SK-N-SH (cell line): Measurements from ENCODE around the gene MYO9B. TPM values are rescaled to one million over a fixed set of nuclear protein-coding genes. Genes with fewer than 3 reads are reported as not detected.

Experiments used
- CTCF ChIA-PET: fragments of 300-600, 350-600 bp; formaldehyde crosslinking; extraction: SDS; loops from one replicate; lab custom pipeline; 2021; lab: Yijun Ruan, JAX
- POLR2A ChIA-PET: fragments of 350-600 bp; sonication (Branson Sonifier 250); formaldehyde crosslinking; extraction: SDS; loops from one replicate; lab custom pipeline; 2020; ENCODE audit warnings: antibody characterized with exemption, inconsistent platforms; lab: Yijun Ruan, JAX
- DNase-seq: peaks from one replicate; pipeline ENCODE4 v3.0.0; 2012
- H2AFZ ChIP-seq: fragments of 200-600 bp; sonication (generic); 2 replicates; pipeline ENCODE4 v1.8.1; 2016; ENCODE audit warnings: antibody characterized with exemption, mild to moderate bottlenecking, low read depth
- H3F3A ChIP-seq: fragments of 200-600 bp; sonication (generic); replicated peaks from 2 replicates; pipeline ENCODE3; 2016; ENCODE audit warnings: antibody characterized with exemption, mild to moderate bottlenecking; ENCODE audit not compliant: insufficient read depth
- H3K27ac ChIP-seq, 2 experiments: fragments of 200-500 bp in 1 of 2; fragments of 200-600 bp in 1 of 2; sonication (Bioruptor generic) in 1 of 2; sonication (generic), shearing (Covaris generic) in 1 of 2; 2 replicates each; pipeline versions ENCODE4 v1.5.1 to v1.6.1; 2014 to 2016; ENCODE audit warnings: low read depth in 2 of 2, inconsistent platforms in 1 of 2, low read length in 1 of 2, mild to moderate bottlenecking in 1 of 2, mixed read lengths in 1 of 2
- H3K27me3 ChIP-seq: fragments of 200-600 bp; sonication (generic), shearing (Covaris generic); 2 replicates; pipeline ENCODE4 v1.6.1; 2016; ENCODE audit warnings: mixed run types; ENCODE audit not compliant: insufficient read depth
- H3K36me3 ChIP-seq, 2 experiments: fragments of 200-500 bp in 1 of 2; fragments of 200-600 bp in 1 of 2; sonication (Bioruptor generic) in 1 of 2; sonication (generic) in 1 of 2; replicated peaks in 1 of 2; 2 replicates each; pipeline versions ENCODE3 to v1.5.1; 2014 to 2016; ENCODE audit warnings: low read length in 1 of 2, mild to moderate bottlenecking in 1 of 2; ENCODE audit not compliant: insufficient read depth in 2 of 2, control insufficient read depth in 1 of 2
- H3K4me1 ChIP-seq, 2 experiments: fragments of 200-500 bp in 1 of 2; fragments of 200-600 bp in 1 of 2; sonication (Bioruptor generic) in 1 of 2; sonication (generic), shearing (Covaris generic) in 1 of 2; 2 replicates each; pipeline versions ENCODE4 v1.5.1 to v1.6.1; 2014 to 2016; ENCODE audit warnings: low read depth in 1 of 2, low read length in 1 of 2, mixed run types in 1 of 2; ENCODE audit not compliant: insufficient read depth in 2 of 2, control insufficient read depth in 1 of 2
- H3K4me2 ChIP-seq: fragments of 200-600 bp; sonication (generic), shearing (Covaris generic); 2 replicates; pipeline ENCODE4 v1.6.1; 2017; ENCODE audit warnings: mixed run types
- H3K4me3 ChIP-seq, 2 experiments: fragments of 200-500 bp in 1 of 2; fragments of 200-600 bp in 1 of 2; sonication (Bioruptor generic) in 1 of 2; sonication (generic), shearing (Covaris generic) in 1 of 2; 2 replicates each; pipeline versions ENCODE4 v1.5.1 to v1.8.1; 2014 to 2016; ENCODE audit warnings: low read depth in 2 of 2, inconsistent platforms in 1 of 2, low read length in 1 of 2, mild to moderate bottlenecking in 1 of 2, mixed read lengths in 1 of 2, moderate library complexity in 1 of 2
- H3K79me2 ChIP-seq: fragments of 200-600 bp; sonication (generic); 2 replicates; pipeline ENCODE4 v1.8.1; 2017; ENCODE audit warnings: mild to moderate bottlenecking; ENCODE audit not compliant: insufficient read depth
- H3K9ac ChIP-seq: fragments of 200-600 bp; sonication (generic); 2 replicates; pipeline ENCODE4 v1.6.1; 2017; ENCODE audit warnings: mixed run types
- H3K9me2 ChIP-seq: fragments of 200-600 bp; sonication (generic); 2 replicates; pipeline ENCODE4 v1.6.1; 2017; ENCODE audit warnings: mixed run types
- H3K9me3 ChIP-seq: fragments of 200-600 bp; sonication (generic); 2 replicates; pipeline ENCODE4 v1.6.1; 2017; ENCODE audit warnings: mixed run types, mild to moderate bottlenecking, moderate library complexity
- H4K20me1 ChIP-seq: fragments of 200-600 bp; sonication (generic); 2 replicates; pipeline ENCODE4 v1.6.1; 2017; ENCODE audit warnings: mild to moderate bottlenecking, mixed run types; ENCODE audit not compliant: insufficient read depth
- CHD2 ChIP-seq: fragments of 150-350 bp; IDR thresholded peaks from 2 replicates; pipeline ENCODE4 v1.6.1; 2018; ENCODE audit warnings: low read length; ENCODE audit not compliant: partially characterized antibody
- FOSL2 ChIP-seq: IDR thresholded peaks from 2 replicates; pipeline ENCODE4 v1.4.0; 2012; ENCODE audit warnings: low read depth, mild to moderate bottlenecking, moderate library complexity, borderline replicate concordance
- FOXJ3 ChIP-seq: sonication (generic); formaldehyde crosslinking; IDR thresholded peaks from 2 replicates; pipeline ENCODE4 v1.5.1; 2020; ENCODE audit warnings: mild to moderate bottlenecking, missing genetic modification reagents
- FOXM1 ChIP-seq: IDR thresholded peaks from 2 replicates; pipeline ENCODE4 v1.4.0; 2012; ENCODE audit warnings: low read depth, mild to moderate bottlenecking
- JUND ChIP-seq: IDR thresholded peaks from 2 replicates; pipeline ENCODE4 v1.4.0; 2012
- MXI1 ChIP-seq: IDR thresholded peaks from 2 replicates; pipeline ENCODE4 v1.6.1; 2012; ENCODE audit warnings: mild to moderate bottlenecking, low read depth, low read length, improper control_type of control experiment
- NFIC ChIP-seq: IDR thresholded peaks from 2 replicates; pipeline ENCODE4 v1.4.0; 2012; ENCODE audit warnings: borderline replicate concordance
- NRF1 ChIP-seq: IDR thresholded peaks from 2 replicates; pipeline ENCODE4 v1.6.1; 2012; ENCODE audit warnings: low read depth, mild to moderate bottlenecking, low read length
- POLR2AphosphoS5 ChIP-seq: IDR thresholded peaks from 2 replicates; pipeline ENCODE4 v1.6.1; 2012; ENCODE audit warnings: low read depth, low read length
- RFX5 ChIP-seq: IDR thresholded peaks from 2 replicates; pipeline ENCODE4 v1.6.1; 2012; ENCODE audit warnings: mild to moderate bottlenecking, improper control_type of control experiment, low read length
- RXRA ChIP-seq: IDR thresholded peaks from 2 replicates; pipeline ENCODE4 v1.4.0; 2012; ENCODE audit warnings: low read depth, mild to moderate bottlenecking, borderline replicate concordance
- SIN3A ChIP-seq: IDR thresholded peaks from 2 replicates; pipeline ENCODE4 v1.6.1; 2012; ENCODE audit warnings: low read depth, mild to moderate bottlenecking, low read length, moderate library complexity, borderline replicate concordance
- SMC3 ChIP-seq: IDR thresholded peaks from 2 replicates; pipeline ENCODE4 v1.6.1; 2012; ENCODE audit warnings: low read depth, low read length, improper control_type of control experiment
- WGBS: methylation state at CpG from one replicate; pipeline ENCODE4 v1.1.6; 2017; ENCODE audit warnings: low lambda C conversion rate; 5-methylcytosine and 5-hydroxymethylcytosine counted together
- polyA plus RNA-seq, 3 experiments: library from polyadenylated mRNA; depleted of rRNA; stranded (reverse); fragments of >200 nt; gene quantifications; 2 replicates each; pipeline ENCODE4 v1.2.3, GENCODE V29; 2012
- TF ChIP-seq, protein P1 (sequence below): fragments of 150-350 bp; IDR thresholded peaks from 2 replicates; pipeline ENCODE4 v1.6.1; 2016; ENCODE audit warnings: mild to moderate bottlenecking, low read depth, low read length
- TF ChIP-seq, protein P2 (sequence below): IDR thresholded peaks from 2 replicates; pipeline ENCODE4 v1.6.1; 2012; ENCODE audit warnings: mild to moderate bottlenecking, low read depth, low read length, moderate library complexity
- TF ChIP-seq, protein P3 (sequence below): IDR thresholded peaks from 2 replicates; pipeline ENCODE4 v1.4.0; 2012; ENCODE audit warnings: low read depth, borderline replicate concordance

Gene MYO9B
- polyA plus RNA-seq, 1 of the 3 experiments (the other 2 are of a cell fraction) = 37.6 TPM

DNA sequence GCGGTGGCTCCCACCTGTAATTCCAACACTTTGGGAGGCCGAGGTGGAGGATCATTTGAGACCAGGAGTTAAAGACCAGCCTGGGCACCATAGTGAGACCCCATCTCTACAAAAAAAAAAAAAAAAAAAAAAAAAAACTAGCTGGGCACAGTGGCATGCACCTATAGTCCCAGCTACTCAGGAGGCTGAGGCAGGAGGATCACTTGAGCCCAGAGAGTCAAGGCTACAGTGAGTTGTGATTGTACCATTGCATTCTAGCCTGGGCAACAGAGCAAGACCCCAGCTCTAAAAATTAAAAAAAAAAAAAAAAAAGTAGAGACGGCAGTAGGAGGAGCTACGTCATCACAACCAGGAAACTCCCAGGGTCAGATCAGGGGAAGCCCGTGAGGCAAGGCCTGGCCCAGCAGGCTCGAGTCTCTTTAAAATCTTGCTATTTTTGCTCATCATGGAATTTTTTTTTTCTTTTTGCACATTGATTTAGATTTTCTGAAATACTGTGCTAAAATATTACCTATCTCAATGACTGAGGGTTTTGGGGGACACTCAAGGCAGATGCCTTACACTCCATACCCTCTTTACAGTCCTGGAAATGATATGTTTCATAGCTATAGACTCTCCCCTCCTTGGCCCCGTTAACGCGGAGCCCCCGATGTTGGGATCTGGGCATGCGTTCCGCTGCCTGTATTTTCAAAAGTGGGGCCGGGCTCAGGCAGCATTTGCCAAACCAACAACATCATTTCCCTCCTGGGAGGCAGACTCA is 95.1 kb downstream of the MYO9B start:
- WGBS = 89% methylated on average over 13 of the region's 13 CpGs
- Histone ChIP-seq H2AFZ (no peak overlapping the region), H3F3A (peaks cover 9% of the 10 kb centered on the region), H3K4me3 (no peak overlapping the region), H3K4me2 (no peak overlapping the region), H3K4me1 (no peaks in the 10 kb centered on the region), H4K20me1 (no peaks in the 10 kb centered on the region), H3K36me3 (peaks cover 23 to 67% of the 10 kb centered on the region in 2 experiments), H3K9ac (no peak overlapping the region), H3K27me3 (no peaks in the 10 kb centered on the region), H3K79me2 (peaks cover 2% of the 10 kb centered on the region; the same call in 1 of the 2 replicates), H3K27ac (no peak overlapping the region), H3K9me2 (no peaks in the 10 kb centered on the region), H3K9me3 (no peaks in the 10 kb centered on the region)
- ChIA-PET POLR2A (interaction anchor here (0.6 kb wide), 1 partner anchor 136 kb away, joined by 5 read pairs; no protein-coding TSS in a partner anchor), CTCF (no interaction called here)
- no peak for TF ChIP-seq SMC3
- TF ChIP-seq, protein P1, sequence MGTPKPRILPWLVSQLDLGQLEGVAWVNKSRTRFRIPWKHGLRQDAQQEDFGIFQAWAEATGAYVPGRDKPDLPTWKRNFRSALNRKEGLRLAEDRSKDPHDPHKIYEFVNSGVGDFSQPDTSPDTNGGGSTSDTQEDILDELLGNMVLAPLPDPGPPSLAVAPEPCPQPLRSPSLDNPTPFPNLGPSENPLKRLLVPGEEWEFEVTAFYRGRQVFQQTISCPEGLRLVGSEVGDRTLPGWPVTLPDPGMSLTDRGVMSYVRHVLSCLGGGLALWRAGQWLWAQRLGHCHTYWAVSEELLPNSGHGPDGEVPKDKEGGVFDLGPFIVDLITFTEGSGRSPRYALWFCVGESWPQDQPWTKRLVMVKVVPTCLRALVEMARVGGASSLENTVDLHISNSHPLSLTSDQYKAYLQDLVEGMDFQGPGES = no peak
- TF ChIP-seq FOSL2 = no peak
- no peak for TF ChIP-seq POLR2AphosphoS5
- TF ChIP-seq CHD2 = no peak
- TF ChIP-seq, protein P2, sequence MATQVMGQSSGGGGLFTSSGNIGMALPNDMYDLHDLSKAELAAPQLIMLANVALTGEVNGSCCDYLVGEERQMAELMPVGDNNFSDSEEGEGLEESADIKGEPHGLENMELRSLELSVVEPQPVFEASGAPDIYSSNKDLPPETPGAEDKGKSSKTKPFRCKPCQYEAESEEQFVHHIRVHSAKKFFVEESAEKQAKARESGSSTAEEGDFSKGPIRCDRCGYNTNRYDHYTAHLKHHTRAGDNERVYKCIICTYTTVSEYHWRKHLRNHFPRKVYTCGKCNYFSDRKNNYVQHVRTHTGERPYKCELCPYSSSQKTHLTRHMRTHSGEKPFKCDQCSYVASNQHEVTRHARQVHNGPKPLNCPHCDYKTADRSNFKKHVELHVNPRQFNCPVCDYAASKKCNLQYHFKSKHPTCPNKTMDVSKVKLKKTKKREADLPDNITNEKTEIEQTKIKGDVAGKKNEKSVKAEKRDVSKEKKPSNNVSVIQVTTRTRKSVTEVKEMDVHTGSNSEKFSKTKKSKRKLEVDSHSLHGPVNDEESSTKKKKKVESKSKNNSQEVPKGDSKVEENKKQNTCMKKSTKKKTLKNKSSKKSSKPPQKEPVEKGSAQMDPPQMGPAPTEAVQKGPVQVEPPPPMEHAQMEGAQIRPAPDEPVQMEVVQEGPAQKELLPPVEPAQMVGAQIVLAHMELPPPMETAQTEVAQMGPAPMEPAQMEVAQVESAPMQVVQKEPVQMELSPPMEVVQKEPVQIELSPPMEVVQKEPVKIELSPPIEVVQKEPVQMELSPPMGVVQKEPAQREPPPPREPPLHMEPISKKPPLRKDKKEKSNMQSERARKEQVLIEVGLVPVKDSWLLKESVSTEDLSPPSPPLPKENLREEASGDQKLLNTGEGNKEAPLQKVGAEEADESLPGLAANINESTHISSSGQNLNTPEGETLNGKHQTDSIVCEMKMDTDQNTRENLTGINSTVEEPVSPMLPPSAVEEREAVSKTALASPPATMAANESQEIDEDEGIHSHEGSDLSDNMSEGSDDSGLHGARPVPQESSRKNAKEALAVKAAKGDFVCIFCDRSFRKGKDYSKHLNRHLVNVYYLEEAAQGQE = no peak
- TF ChIP-seq JUND = no peak
- no peak for TF ChIP-seq SIN3A
- no peak for TF ChIP-seq NRF1
- no peak for TF ChIP-seq NFIC
- no peak for TF ChIP-seq FOXM1
- no peak for TF ChIP-seq MXI1
- TF ChIP-seq RFX5 = no peak
- TF ChIP-seq, protein P3, sequence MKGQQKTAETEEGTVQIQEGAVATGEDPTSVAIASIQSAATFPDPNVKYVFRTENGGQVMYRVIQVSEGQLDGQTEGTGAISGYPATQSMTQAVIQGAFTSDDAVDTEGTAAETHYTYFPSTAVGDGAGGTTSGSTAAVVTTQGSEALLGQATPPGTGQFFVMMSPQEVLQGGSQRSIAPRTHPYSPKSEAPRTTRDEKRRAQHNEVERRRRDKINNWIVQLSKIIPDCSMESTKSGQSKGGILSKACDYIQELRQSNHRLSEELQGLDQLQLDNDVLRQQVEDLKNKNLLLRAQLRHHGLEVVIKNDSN = no peak
- no peak for TF ChIP-seq RXRA
- no peak for TF ChIP-seq FOXJ3 (CRISPR knock-in tag)
- TF ChIP-seq, all 33 proteins: peak for 0
- DNase-seq = no peak
